HG03280 (cell line): ENCODE results near the gene POMT1.

ENCODE experiments used
- ATAC-seq: cut with Tn5 transposase; IDR thresholded peaks from one replicate; pipeline ENCODE4 v1.9.1; 2021; ENCODE audit warnings: mild to moderate bottlenecking, moderate library complexity; ENCODE audit not compliant: unreplicated experiment

Gene POMT1

DNA sequence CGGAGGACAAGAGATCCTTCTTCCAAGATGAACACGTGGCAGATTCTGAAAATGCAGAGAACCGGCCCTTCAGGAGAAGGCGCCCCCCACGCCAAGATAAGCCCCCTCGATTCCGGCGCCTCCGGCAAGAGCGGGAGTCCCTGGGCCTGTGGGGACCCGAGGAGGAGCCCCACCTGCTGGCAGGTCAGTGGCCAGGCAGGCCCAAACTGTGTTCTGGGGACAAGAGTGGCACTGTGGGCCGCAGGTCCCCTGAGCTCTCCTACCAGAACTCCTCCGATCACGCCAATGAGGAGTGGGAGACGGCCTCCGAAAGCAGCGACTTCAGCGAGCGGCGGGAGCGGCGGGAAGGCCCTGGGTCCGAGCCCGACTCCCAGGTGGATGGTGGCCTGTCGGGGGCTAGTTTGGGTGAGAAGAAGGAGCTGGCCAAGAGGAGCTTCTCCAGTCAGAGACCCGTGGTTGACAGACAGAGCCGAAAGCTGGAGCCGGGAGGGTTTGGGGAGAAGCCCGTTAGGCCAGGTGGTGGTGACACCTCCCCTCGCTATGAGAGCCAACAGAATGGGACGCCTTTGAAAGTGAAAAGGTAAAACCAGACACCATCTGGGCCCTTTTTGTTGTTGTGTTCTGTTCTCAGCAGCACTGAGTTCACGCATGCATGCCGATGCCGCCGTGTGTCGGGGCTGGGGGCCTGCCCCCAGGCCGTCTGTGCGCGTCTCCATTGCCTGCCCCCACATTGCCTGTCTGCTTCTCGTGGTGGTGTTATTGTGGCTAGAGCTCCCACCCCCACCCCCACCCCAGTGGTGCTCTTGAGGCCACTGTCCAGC is 26.6 kb upstream of the POMT1 start:
- ATAC-seq = no peak

DNA sequence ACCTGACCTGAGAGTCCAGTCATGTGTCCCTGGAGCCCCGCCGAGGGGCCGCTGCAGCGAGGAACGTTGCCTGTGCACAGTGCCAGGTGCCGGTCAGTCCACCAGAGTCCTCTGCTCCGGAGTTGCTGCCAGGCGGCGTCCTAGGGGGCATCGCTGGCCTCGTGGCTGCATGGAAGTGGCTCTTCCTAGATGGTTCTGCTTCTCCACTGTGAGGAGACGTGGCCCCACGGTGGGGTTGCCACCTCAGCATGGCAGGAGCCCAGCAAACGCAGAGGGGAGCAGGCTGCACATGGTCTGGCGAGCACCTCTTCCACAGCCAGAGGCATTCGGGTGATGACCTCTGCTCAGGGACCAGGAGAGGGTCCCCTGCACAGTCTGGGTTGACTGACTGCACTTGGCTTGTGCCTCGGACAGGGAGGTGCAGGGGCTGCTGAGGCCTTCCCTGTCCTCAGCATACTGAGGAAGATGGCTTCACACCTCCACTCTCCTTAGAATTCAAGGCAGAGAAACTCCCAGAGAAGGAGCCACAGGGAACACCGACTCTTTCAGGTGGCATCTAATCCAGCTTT is 25.9 kb upstream of the POMT1 start:
- ATAC-seq = no peak

DNA sequence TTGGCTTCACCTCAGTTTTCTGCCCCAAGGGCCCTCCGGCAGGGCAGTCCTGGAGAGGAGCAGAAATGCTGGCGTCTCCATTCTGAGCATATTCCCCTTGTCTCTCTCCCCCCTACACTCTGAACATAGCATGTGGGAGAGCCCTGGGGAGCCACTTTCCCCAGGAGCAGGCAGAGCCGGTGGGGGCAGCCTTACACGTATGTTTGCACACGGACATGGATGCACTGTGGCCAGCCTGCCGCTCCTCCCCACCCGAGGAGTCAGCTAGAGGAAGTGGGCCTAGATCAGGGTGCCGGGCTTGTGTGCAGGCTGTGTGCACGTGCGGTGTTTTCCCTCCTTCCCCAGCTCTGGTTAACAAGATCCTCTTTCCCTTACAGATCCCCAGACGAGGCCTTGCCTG is 25.4 kb upstream of the POMT1 start:
- ATAC-seq = no peak

DNA sequence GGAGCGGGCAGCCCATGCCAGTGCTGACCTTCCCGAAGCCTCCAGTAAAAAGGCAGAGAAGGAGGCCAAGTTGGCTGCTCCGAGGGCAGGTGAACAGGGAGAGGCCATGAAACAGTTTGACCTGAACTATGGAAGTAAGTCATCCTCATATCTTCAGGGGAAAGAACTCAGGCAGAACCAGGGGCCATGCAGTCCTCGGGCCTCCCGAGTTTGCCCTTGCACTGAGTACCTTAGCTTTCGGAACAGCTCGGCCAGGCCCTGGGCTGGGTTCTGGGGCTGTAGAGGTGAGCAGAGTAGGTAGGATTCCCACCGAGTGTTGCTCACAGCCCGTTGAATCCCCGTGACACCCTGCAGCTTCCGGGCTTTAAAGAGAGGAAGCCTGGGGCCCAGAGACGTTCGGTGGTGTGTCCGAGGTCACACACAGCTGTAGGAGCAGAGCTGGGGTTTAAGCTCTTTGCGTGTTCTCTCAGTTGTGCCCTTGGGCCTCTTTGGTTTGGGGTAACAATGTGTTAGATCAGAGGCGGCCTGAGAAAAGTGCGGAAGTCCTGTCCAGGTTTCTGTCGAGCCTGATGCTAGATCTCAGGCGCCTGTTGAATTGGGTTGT is 24.8 kb upstream of the POMT1 start:
- ATAC-seq = no peak

DNA sequence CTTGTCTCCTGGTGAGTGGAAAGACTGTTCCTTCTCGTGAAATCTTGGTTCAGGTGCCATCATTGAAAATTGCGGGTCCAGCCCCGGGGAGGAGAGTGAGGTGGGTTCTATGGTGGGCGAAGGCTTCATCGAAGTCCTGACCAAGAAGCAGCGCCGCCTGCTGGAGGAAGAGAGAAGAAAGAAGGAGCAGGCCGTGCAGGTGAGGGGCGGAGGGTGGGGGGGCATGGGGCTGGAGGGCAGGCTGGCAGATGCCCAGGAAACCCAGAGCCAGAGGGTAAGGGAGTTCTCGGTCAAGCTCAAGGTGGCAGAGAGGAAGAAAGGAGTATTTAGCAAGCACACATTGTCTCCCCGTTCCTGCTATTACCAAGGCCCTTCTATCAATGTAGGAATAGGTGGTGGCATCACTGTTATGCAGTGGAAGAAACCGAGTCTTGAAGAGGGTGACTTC is 24.3 kb upstream of the POMT1 start:
- no peak for ATAC-seq

DNA sequence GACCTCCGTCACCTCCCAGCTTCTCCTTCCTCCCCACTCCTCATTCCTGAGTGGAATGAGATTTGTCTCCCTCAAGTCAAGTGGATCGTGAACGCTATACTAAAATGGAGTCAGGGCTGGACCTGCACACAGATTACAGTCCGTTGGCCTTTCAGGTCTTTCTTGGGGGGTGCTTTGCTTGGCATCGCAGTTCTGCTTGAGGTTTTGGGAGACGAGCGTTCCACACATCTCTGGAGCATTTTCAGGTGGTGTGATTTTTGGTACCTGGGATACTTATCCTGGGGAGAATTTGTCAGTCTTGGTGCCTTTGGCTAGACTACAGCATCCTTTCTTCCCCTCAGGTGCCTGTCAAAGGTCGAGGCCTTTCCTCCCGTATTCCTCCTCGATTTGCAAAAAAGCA is 23.8 kb upstream of the POMT1 start:
- no peak for ATAC-seq

DNA sequence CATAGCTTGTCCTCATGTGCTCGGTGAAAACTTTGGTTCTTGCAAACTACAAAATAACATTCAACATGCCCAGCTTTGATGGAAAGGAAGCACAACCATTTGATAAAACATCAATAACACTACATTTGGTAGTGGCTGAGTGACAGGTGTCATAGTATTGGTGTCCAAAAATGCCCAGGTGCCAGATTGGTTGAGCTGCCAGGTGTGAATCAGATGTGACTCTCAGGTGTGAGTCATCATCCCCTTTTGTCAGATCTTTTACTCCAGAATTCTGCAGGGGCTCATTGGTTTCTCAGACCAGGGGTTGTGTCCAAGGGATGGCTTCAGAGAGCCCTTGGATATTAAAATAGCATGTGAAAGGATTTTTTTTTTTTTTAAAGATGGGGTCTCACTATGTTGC is 22.5 kb upstream of the POMT1 start:
- ATAC-seq = no peak

DNA sequence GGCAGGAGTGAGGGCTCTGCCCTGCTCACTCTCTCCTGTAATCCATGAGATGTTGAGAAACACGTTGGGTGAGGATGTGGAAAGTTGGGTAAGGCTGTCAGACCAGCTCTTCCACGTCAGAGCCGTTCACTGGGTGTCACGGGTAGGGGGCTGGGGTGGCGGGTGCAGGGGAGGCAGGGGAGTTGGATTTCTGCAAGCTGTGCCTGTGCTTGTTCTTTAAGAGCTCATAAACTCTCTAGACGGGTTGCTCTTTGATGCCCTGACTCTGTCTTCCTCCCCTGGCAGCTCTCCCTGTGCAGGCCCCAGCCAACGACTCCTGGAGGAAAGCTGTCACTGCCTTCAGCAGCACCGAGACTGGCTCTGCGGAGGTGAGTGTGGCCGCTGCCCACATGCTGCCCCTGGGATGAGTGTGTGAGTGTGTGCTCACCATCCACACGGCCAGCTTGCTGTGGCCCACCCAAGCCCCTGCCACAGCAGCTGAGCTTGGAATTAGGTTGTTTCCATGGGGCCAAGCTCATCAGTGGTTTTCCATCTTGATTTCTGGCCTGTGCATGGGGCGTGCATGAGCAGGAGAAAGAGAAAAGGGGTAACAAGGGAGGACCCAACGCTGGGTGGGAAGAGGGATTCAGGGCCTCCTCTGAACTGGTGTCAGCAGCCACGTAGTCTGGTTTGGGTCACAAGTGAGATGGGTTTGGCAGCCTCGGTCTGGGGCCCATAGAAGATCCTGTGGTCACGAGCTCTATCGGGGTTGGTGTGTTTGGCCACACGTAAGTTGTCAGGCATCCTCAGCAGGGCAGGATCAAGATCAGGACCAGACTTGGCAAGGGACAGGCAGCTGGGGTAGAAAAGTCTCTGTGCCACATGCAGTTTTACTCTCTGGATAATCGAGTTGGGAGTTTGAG is 21.0 kb upstream of the POMT1 start:
- ATAC-seq = no peak

DNA sequence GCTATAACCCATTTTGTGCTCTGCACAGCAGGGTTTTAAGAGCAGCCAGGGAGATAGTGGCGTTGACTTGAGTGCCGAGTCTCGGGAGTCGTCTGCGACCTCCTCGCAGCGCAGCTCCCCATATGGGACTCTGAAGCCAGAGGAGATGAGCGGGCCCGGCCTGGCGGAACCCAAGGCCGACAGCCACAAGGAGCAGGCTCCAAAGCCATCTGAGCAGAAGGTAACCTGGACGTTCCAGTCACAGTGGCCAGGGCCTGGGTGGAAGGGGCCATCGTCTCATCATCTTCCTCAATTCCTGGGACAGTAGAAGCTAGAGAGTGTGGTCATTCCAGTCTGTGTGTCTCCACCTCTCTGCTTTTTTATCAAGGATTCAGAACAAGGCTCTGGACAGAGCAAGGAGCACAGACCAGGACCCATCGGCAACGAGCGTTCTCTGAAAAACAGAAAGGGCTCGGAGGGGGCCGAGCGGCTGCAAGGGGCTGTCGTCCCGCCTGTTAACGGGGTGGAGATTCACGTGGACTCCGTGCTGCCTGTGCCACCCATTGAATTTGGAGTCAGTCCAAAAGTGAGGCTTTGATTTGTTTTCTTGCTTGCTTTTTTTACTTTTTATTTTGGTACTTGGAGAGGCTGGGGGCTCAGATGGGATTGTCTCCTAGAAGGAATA is 20.2 kb upstream of the POMT1 start:
- ATAC-seq = no peak

DNA sequence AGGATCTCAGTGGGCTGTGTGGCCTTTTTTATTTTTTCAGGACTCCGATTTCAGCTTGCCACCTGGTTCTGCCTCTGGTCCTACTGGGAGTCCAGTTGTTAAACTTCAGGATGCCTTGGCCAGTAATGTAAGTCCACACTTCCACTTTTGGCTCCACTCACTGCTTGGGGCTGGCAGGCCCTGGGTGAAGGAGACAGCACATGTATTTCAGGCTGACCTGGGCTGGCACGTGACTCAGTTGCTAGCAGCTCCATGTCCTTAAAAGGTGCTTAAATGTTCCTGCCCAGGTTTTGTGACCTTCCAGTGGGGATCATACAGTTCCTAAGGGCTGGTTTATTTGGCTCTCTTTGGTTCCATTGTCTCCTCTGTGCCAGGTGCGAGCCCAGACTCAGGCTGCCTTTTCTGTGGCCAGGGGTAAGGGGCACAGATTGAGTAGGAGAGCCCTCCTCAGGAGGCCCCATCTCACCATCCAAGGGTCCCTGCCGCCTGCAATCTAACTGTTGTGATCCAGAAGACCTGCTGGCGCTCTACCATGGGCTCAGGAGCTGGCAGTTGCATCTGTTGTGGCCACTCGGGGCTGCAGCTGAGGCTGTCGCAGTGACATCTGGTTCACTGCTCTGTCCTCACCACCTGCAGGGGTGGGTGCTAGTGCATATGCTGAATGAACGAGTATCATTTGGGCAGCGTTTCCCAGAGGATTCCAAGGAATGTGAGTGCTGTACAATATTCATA is 19.2 kb upstream of the POMT1 start:
- no peak for ATAC-seq

DNA sequence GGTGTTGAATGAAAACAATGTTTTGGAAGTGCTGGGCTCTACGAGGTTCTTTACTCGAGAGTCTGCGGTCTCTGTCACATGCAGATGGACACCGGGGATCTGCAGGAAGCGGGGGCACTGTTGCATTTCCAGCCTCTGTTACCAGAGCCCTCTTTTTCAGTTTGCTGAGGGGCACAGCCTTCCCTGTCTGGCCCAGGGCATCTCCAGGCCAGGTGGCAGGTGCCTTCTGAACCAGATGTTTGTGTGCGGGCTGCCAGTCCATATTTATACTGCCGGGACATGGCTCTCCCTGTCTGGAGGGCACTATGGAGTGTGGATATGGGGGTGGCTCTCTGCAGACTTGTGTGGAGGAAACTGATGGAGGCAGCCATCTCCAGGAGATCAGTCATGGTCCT is 18.7 kb upstream of the POMT1 start:
- no peak for ATAC-seq

DNA sequence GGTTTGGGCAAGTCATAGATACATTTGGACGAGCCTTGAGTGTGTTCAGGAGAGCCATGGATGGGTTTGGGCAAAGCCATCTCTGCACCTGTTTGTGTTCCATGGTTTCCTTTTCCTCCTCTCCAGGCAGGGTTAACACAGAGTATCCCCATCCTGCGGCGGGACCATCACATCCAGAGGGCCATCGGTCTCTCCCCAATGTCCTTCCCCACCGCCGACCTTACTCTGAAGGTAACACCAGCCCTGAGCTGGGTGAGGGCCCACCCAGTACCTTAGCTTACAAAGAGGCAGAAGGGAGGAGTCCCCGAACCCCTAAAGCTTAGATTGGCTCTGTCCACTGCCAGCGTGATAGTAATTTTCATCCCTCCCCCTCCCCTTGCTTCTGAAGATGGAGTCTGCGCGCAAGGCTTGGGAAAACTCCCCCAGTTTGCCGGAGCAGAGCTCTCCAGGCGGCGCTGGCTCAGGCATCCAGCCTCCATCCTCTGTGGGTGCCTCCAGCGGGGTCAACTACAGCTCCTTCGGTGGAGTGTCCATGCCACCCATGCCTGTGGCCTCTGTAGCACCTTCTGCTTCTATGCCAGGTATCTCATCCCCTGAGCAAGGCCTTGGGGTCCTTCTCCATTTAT is 18.0 kb upstream of the POMT1 start:
- ATAC-seq = no peak

DNA sequence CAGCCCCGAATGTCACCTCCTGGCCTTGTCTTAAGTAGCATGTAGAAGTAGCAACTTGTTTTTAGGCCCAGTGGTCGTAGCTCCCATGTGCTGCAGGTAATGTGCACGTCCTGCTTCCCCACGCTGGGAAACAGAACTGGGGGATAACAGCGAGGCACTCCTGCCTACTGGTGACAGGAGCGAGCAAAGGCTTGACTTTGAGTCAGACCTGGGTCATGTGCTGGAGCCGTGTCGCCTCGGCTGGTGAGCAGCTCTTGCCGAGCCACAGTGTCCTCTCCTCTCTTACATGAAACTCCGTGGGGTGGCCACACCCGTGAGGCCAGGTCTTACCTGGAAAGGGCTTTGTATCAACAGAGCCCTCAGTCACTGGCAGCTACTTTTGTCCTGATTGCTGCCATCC is 17.5 kb upstream of the POMT1 start:
- no peak for ATAC-seq

DNA sequence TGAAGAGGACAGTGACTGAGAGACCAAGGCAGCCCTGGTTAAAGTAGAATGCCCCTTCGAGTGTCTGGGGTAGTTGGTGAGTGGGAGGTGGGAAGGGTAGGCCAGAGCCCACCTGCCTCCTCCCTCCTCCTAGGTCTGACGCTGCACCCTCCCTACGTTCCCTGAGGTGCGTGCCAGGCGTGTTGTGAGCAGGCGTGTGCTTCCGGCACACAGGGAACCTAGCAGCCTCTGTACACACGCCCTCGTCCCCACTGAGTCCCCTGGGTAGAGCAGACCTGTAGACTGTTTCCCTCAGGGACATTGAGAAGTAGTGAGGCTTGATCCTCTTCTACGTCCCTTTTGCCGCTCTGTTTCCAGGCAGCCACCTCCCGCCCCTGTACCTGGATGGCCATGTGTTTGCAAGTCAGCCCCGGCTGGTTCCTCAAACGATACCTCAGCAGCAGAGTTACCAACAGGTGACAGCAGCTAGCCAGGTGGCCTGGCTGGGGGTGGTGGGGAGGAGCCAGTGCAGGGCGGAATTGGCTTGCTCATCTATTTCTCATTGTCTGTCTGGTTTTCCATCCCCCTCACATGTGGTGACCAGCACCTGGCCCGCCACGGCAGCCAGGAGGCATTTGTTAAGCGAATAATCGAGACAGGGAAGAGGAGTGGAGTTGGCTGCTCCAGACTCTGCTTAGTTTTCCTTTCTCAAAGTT is 16.8 kb upstream of the POMT1 start:
- ATAC-seq = no peak

DNA sequence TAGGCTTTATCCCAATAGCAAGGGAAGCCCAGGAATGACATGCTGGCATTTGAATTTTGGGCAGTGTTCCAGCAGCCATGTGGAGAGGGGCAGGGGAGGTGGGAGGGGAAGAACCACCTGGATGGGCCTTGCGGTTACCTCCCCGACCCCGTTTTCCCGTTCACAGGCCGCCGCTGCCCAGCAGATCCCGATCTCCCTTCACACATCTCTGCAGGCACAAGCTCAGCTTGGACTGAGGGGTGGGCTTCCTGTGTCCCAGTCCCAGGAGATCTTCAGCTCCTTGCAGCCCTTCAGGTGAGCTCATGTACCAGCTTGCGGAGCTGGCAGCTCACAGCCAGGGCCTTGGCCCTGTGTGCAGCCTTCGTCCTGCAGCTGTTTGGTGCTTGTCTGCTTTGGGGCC is 15.7 kb upstream of the POMT1 start:
- no peak for ATAC-seq

DNA sequence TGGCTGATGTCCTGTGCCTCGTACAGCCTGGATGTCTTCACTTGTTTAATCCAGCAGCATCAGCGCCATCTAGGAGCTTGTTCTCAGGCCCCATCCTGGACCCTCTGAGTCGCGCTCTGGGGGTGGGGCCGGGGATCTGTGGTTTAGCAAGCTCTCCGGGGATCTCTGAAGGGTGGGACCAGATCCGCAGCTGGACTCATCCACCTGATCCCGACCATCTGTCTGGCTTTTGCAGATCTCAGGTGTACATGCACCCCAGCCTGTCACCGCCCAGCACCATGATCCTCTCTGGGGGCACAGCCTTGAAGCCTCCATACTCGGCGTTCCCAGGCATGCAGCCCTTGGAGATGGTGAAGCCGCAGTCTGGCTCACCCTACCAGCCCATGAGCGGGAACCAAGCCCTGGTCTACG is 15.1 kb upstream of the POMT1 start:
- no peak for ATAC-seq

DNA sequence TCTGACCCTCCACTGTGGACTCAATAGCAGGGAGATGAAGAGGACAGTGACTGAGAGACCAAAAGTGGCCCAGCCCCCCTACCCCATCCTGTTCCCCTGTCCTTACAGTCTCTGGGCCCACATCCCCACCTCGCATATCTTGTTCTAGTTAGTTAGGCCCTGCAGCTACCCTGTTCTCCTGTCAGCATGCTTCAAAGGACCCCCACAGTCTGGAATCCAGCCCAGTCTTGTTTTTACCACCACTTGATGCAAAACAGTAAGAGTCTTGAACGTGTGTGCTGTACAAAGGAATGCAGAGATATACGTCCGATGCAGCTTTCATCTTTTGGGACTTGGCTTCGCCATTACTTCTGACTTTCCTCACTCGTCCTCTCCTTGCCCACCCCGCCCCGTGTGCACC is 12.2 kb upstream of the POMT1 start:
- ATAC-seq = no peak

DNA sequence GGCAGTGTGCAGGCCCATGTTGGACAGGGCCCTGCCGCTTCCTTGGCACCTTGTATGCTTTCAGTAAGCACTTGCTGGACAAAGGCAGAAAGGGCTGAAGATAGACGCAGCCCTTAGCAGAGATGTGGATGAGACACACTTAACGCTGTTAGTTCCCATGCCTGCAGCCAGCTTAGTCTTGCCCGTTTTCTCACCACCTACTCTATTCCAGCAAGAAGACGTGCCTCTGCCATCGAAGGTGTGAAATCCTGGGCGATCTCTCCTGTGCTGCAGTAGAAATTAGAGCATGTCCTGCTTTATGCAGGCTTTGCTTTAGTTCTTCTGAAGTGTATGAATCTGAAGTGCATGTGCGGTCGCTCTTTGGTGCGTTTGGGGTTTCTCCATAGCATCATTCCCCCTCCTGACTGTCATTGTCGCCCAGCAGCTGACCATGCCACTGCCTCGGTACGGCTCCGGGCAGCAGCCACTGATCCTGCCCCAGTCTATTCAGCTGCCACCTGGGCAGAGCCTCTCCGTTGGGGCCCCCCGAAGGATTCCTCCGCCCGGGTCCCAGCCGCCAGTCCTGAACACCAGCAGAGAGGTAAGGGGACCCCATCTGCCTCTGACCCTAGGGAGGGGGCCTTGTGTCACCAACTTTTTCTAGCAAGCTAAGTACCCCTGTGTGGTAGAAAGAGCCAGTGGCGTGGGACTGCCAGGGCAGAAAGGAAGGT is 11.6 kb upstream of the POMT1 start:
- ATAC-seq = no peak
